Lower lobe of right lung (tissue), 2 donors: Measurements from ENCODE around the gene LMAN2L. TPM values are rescaled to one million over a fixed set of nuclear protein-coding genes. Genes with fewer than 3 reads are reported as not detected.

Source experiments
- ATAC-seq, 2 donors: fragments of 200-7000 bp; cut with Tn5 transposase; one replicate each; pipeline ENCODE4 v1.9.1; 2020 to 2022; ENCODE audit warnings: mild to moderate bottlenecking in 2 of 2, moderate library complexity in 2 of 2
- DNase-seq: peaks from one replicate; pipeline ENCODE4 v3.0.0-alpha.2; 2020
- H3K27ac ChIP-seq: fragments of 200-600 bp; one replicate; pipeline ENCODE4 v1.8.0; 2022
- H3K27me3 ChIP-seq: fragments of 200-600 bp; one replicate; pipeline ENCODE4 v1.8.0; 2022; ENCODE audit warnings: low read depth
- H3K36me3 ChIP-seq: fragments of 200-600 bp; one replicate; pipeline ENCODE4 v1.8.0; 2022; ENCODE audit warnings: mild to moderate bottlenecking
- H3K4me1 ChIP-seq: fragments of 200-600 bp; one replicate; pipeline ENCODE4 v1.8.0; 2022
- H3K4me3 ChIP-seq: fragments of 200-600 bp; one replicate; pipeline ENCODE4 v1.8.0; 2022; ENCODE audit warnings: mild to moderate bottlenecking
- H3K9me3 ChIP-seq: fragments of 200-600 bp; one replicate; pipeline ENCODE4 v1.8.0; 2022
- CTCF ChIP-seq: fragments of 200-600 bp; IDR thresholded peaks from one replicate; pipeline ENCODE4 v1.8.0; 2022; ENCODE audit warnings: antibody characterized with exemption, mild to moderate bottlenecking
- intact Hi-C: fragments of 100-400 bp; cut with DNase I; formaldehyde crosslinking; loops from one replicate; pipeline ENCODE4 v1.11.0; 2022
- total RNA-seq: library from RNA; stranded (reverse); fragmentation: NEBNext Ultra II Directional; extraction: Animal tissue kit (Norgen Biotek cat#: 25700); gene quantifications from one replicate; pipeline ENCODE4 v1.2.1, GENCODE V29; 2021
- donor health status: DM: no; HTN: yes; CAD: no; lungs with severe emphysema.

The LMAN2L gene
- total RNA-seq, 1 donor from 2014 or later, result 20.9 TPM

- Histone ChIP-seq H3K27ac (no peak overlapping the region), H3K27me3 (no peaks in the 10 kb centered on the region), H3K36me3 (no peaks in the 10 kb centered on the region), H3K4me3 (no peak overlapping the region), H3K9me3 (no peaks in the 10 kb centered on the region), H3K4me1 (peaks cover 14% of the 10 kb centered on the region)
- intact Hi-C loops, result no loop called here
- no peak for TF ChIP-seq CTCF
- ATAC-seq, result no peak
- no peak for DNase-seq
Measured at GRCh38 chr2:96684883-96685576, 54.8 kb downstream of the LMAN2L start.

- no peak for TF ChIP-seq CTCF
- Histone ChIP-seq H3K4me3 (no peak overlapping the region), H3K27ac (no peak overlapping the region), H3K27me3 (no peaks in the 10 kb centered on the region), H3K9me3 (no peaks in the 10 kb centered on the region), H3K4me1 (peaks cover 14% of the 10 kb centered on the region), H3K36me3 (no peaks in the 10 kb centered on the region)
- ATAC-seq (no peak), DNase-seq (no peak)
- intact Hi-C loops, result no loop called here
Measured at GRCh38 chr2:96683972-96684820, 55.7 kb downstream of the LMAN2L start.

GRCh38 chr2:96683307-96683706 lies 56.6 kb downstream of the LMAN2L start:
- Histone ChIP-seq H3K4me3 (no peak overlapping the region), H3K36me3 (no peaks in the 10 kb centered on the region), H3K27me3 (no peaks in the 10 kb centered on the region), H3K27ac (no peak overlapping the region), H3K4me1 (peaks cover 14% of the 10 kb centered on the region), H3K9me3 (no peaks in the 10 kb centered on the region)
- ATAC-seq (no peak), DNase-seq (no peak)
- intact Hi-C loops, result no loop called here
- no peak for TF ChIP-seq CTCF

GRCh38 chr2:96681540-96681939 lies 58.3 kb downstream of the LMAN2L start:
- Histone ChIP-seq H3K27ac (no peak overlapping the region), H3K36me3 (no peaks in the 10 kb centered on the region), H3K4me3 (no peak overlapping the region), H3K4me1 (peaks cover 14% of the 10 kb centered on the region), H3K27me3 (no peaks in the 10 kb centered on the region), H3K9me3 (no peaks in the 10 kb centered on the region)
- DNase-seq (no peak), ATAC-seq (no peak)
- intact Hi-C loops, result no loop called here
- TF ChIP-seq CTCF, result no peak

- DNase-seq (no peak), ATAC-seq (peak; percentile 86 to 92)
- no peaks in the 10 kb centered on the region for H3K27me3 ChIP-seq
- no peak for TF ChIP-seq CTCF
- H3K4me1 ChIP-seq, result peaks cover 8% of the 10 kb centered on the region
- no peaks in the 10 kb centered on the region for H3K36me3 ChIP-seq
- no peak overlapping the region for H3K27ac ChIP-seq
- H3K4me3 ChIP-seq, result no peak overlapping the region
- H3K9me3 ChIP-seq, result no peaks in the 10 kb centered on the region
- intact Hi-C loops, result no loop called here
Measured at GRCh38 chr2:96680561-96681141, 59.2 kb downstream of the LMAN2L start.
